ENCODE results near the gene GAD1.

The GAD1 gene

GRCh38 chr2:170895023-170895757 is 78.5 kb downstream of the GAD1 start:
- no peak for DNase-seq (ENCODE audit: low spot score)

- no peak for DNase-seq (ENCODE audit: low spot score)
Measured at GRCh38 chr2:170896622-170897021, 79.9 kb downstream of the GAD1 start.

- DNase-seq (ENCODE audit: low spot score), result no peak
Measured at GRCh38 chr2:170897108-170897507, 80.4 kb downstream of the GAD1 start.

GRCh38 chr2:170905864-170906263 is 89.2 kb downstream of the GAD1 start:
- DNase-seq (ENCODE audit: low spot score), result no peak

All from CD4-positive, alpha-beta T cell treated with Interleukin-6 at 100 ng/mL for 8 hours (primary cell).